AG09319 (cell line): Measurements from ENCODE around the gene MLST8.

Source experiments
- DNase-seq: peaks from one replicate; pipeline ENCODE4 v3.0.0-alpha.2; 2010; ENCODE audit warnings: low read depth; ENCODE audit errors: extremely low read depth
- CTCF ChIP-seq: IDR thresholded peaks from 2 replicates; pipeline ENCODE4 v1.5.1; 2011; ENCODE audit warnings: low read depth, mild to moderate bottlenecking, inconsistent platforms, low read length, moderate library complexity

Gene MLST8

GRCh38 chr16:2179576-2179975 lies 25.7 kb upstream of the MLST8 start:
- no peak for DNase-seq
- no peak for TF ChIP-seq CTCF

- DNase-seq, result no peak
- TF ChIP-seq CTCF, result no peak
Measured at GRCh38 chr16:2180461-2180860, 24.8 kb upstream of the MLST8 start.

GRCh38 chr16:2180962-2181923 lies 24.0 kb upstream of the MLST8 start:
- no peak for DNase-seq
- TF ChIP-seq CTCF, result no peak

- TF ChIP-seq CTCF, result no peak
- DNase-seq, result no peak
Measured at GRCh38 chr16:2181952-2182351, 23.3 kb upstream of the MLST8 start.

- no peak for TF ChIP-seq CTCF
- DNase-seq, result no peak
Measured at GRCh38 chr16:2183671-2184070, 21.6 kb upstream of the MLST8 start.

GRCh38 chr16:2184346-2184745 lies 20.9 kb upstream of the MLST8 start:
- TF ChIP-seq CTCF, result no peak
- DNase-seq, result no peak

GRCh38 chr16:2184962-2185361 lies 20.3 kb upstream of the MLST8 start:
- no peak for TF ChIP-seq CTCF
- DNase-seq, result no peak
